Neural cell (in vitro differentiated cells): ENCODE results near the gene DIAPH2. TPM values are rescaled to one million over a fixed set of nuclear protein-coding genes. Genes with fewer than 3 reads are reported as not detected.

Experiments used
- H2AFZ ChIP-seq: fragments of 200-600, 300-800 bp; sonication (generic), shearing (Covaris generic); 2 replicates; pipeline ENCODE4 v1.6.0; 2014; ENCODE audit warnings: low read depth, mild to moderate bottlenecking, antibody characterized with exemption, low read length, moderate library complexity
- H3F3A ChIP-seq: fragments of 200-600 bp; shearing (Covaris generic); 2 replicates; pipeline ENCODE4 v1.6.1; 2016; ENCODE audit warnings: mild to moderate bottlenecking, moderate library complexity, mixed read lengths, antibody characterized with exemption, low read length; ENCODE audit not compliant: insufficient read depth, poor library complexity, severe bottlenecking
- H3K27ac ChIP-seq: fragments of 200-600, 300-800 bp; sonication (generic), shearing (Covaris generic); 2 replicates; pipeline ENCODE4 v1.5.1; 2014; ENCODE audit warnings: mild to moderate bottlenecking, low read length, moderate library complexity
- H3K27me3 ChIP-seq: fragments of 300-800, 200-600 bp; sonication (generic), shearing (Covaris generic); 2 replicates; pipeline ENCODE4 v1.6.0; 2014; ENCODE audit warnings: mild to moderate bottlenecking, low read depth, low read length, moderate library complexity; ENCODE audit not compliant: insufficient read depth
- H3K36me3 ChIP-seq: fragments of 300-800, 200-600 bp; sonication (generic), shearing (Covaris generic); 2 replicates; pipeline ENCODE4 v1.5.1; 2014; ENCODE audit warnings: mild to moderate bottlenecking, antibody characterized with exemption, low read length, moderate library complexity; ENCODE audit not compliant: insufficient read depth
- H3K4me2 ChIP-seq: fragments of 300-800, 200-600 bp; sonication (generic), shearing (Covaris generic); 2 replicates; pipeline ENCODE4 v1.6.0; 2014; ENCODE audit warnings: mild to moderate bottlenecking, low read length
- H3K4me3 ChIP-seq: fragments of 300-800, 200-600 bp; sonication (generic), shearing (Covaris generic); 2 replicates; pipeline ENCODE4 v1.5.1; 2014; ENCODE audit warnings: mild to moderate bottlenecking, low read length, moderate library complexity
- H3K79me2 ChIP-seq: fragments of 200-600 bp; shearing (Covaris generic); replicated peaks from 2 replicates; pipeline ENCODE4 v1.6.0; 2014; ENCODE audit warnings: mild to moderate bottlenecking, low read length, moderate library complexity; ENCODE audit not compliant: insufficient read depth
- H3K9ac ChIP-seq: fragments of 300-800, 200-600 bp; sonication (generic), shearing (Covaris generic); 2 replicates; pipeline ENCODE4 v1.6.1; 2016; ENCODE audit warnings: mild to moderate bottlenecking, low read length, mixed read lengths
- H3K9me2 ChIP-seq: fragments of 200-600 bp; shearing (Covaris generic); 2 replicates; pipeline ENCODE4 v1.6.1; 2016; ENCODE audit warnings: mild to moderate bottlenecking, low read length, mixed read lengths; ENCODE audit not compliant: insufficient read depth
- H3K9me3 ChIP-seq: fragments of 200-600, 300-800 bp; sonication (generic), shearing (Covaris generic); 2 replicates; pipeline ENCODE4 v1.6.1; 2016; ENCODE audit warnings: mild to moderate bottlenecking, mixed run types, low read length, moderate library complexity, mixed read lengths
- H4K20me1 ChIP-seq: fragments of 200-600 bp; shearing (Covaris generic); 2 replicates; pipeline ENCODE4 v1.6.1; 2016; ENCODE audit warnings: mild to moderate bottlenecking, mixed run types; ENCODE audit not compliant: insufficient read depth
- EP300 ChIP-seq: fragments of 450-650 bp; conservative IDR thresholded peaks from 2 replicates; pipeline ENCODE4 v1.6.1; 2014; ENCODE audit warnings: antibody characterized with exemption, mild to moderate bottlenecking, moderate library complexity; ENCODE audit not compliant: poor library complexity, severe bottlenecking
- EZH2 ChIP-seq: fragments of 200-600, 300-800 bp; shearing (Covaris generic), sonication (generic); IDR thresholded peaks from 2 replicates; pipeline ENCODE4 v1.6.1; 2014; ENCODE audit warnings: antibody characterized with exemption, low read length, borderline replicate concordance, mild to moderate bottlenecking; ENCODE audit not compliant: insufficient read depth, poor library complexity, severe bottlenecking
- MXI1 ChIP-seq: fragments of 450-650 bp; conservative IDR thresholded peaks from 2 replicates; pipeline ENCODE4 v1.6.1; 2014; ENCODE audit warnings: antibody characterized with exemption, mild to moderate bottlenecking; ENCODE audit not compliant: poor library complexity, severe bottlenecking
- POLR2AphosphoS5 ChIP-seq: IDR thresholded peaks from 2 replicates; pipeline ENCODE4 v1.6.1; 2012
- RAD21 ChIP-seq: fragments of 450-650 bp; conservative IDR thresholded peaks from 2 replicates; pipeline ENCODE4 v1.6.1; 2014; ENCODE audit warnings: antibody characterized with exemption, mild to moderate bottlenecking, moderate library complexity
- SMC3 ChIP-seq: fragments of 450-650 bp; conservative IDR thresholded peaks from 2 replicates; pipeline ENCODE4 v1.6.1; 2014; ENCODE audit warnings: antibody characterized with exemption, mild to moderate bottlenecking, moderate library complexity; ENCODE audit not compliant: poor library complexity
- TAF1 ChIP-seq: IDR thresholded peaks from 2 replicates; pipeline ENCODE4 v1.6.1; 2012; ENCODE audit warnings: low read depth
- polyA plus RNA-seq: library from polyadenylated mRNA; depleted of rRNA; stranded (reverse); fragments of >200 nt; gene quantifications from 2 replicates; pipeline ENCODE4 v1.2.3, GENCODE V29; 2014
- TF ChIP-seq, protein P1 (sequence below): fragments of 450-650 bp; IDR thresholded peaks from 2 replicates; pipeline ENCODE4 v1.5.1; 2014; ENCODE audit warnings: antibody characterized with exemption, mild to moderate bottlenecking, moderate library complexity; ENCODE audit not compliant: poor library complexity, severe bottlenecking
- TF ChIP-seq, protein P2 (sequence below): IDR thresholded peaks from 2 replicates; pipeline ENCODE4 v1.6.1; 2012; ENCODE audit warnings: borderline replicate concordance

Gene DIAPH2
- polyA plus RNA-seq, 1 donor from 2014 or later: 0.07 TPM

DNA sequence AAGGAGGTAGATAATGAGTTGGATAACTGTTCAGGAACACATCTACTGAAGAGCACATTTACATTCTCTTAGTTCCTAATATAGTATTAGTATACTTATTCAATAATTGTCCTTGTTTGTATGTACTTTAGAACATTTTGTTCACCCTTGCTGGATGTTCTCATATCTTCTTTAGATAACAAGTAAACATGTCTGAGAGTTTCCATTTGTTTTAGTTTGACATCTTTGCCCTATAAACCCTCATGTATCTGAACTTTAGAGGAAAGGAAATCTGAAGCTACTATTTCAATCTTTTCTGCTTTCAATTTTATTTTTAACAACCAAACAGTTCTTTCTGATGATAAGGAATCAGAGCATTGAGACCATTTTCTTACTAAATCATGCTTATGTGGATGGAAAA lies 717.7 kb downstream of the DIAPH2 start:
- no peak overlapping the region for H3K27ac ChIP-seq

DNA sequence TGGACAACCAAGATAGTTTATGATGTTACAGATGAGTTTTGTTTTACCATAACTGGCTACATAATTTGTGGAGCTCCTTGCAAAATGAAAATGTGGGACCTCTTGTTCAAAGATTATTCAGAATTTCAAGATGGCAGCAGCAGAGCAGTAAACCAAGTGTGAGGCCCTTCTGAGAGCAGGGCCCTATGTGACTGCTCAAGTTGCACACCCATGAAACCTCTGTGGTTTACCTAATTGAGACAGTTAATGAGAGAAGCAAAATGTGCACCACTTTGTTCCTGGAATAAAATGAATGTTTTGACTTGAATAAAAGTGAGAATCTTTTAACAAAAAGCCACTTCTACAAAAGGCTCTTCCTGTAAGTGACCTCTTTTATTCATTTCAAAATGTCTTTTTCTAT lies 718.3 kb downstream of the DIAPH2 start:
- H3K36me3 ChIP-seq: no peaks in the 10 kb centered on the region
- no peak overlapping the region for H3K9ac ChIP-seq
- no peaks in the 10 kb centered on the region for H3F3A ChIP-seq
- H3K79me2 ChIP-seq: no peaks in the 10 kb centered on the region
- no peak overlapping the region for H2AFZ ChIP-seq
- H3K9me3 ChIP-seq: no peaks in the 10 kb centered on the region
- H4K20me1 ChIP-seq: no peaks in the 10 kb centered on the region
- no peak overlapping the region for H3K4me3 ChIP-seq
- TF ChIP-seq, protein P1, sequence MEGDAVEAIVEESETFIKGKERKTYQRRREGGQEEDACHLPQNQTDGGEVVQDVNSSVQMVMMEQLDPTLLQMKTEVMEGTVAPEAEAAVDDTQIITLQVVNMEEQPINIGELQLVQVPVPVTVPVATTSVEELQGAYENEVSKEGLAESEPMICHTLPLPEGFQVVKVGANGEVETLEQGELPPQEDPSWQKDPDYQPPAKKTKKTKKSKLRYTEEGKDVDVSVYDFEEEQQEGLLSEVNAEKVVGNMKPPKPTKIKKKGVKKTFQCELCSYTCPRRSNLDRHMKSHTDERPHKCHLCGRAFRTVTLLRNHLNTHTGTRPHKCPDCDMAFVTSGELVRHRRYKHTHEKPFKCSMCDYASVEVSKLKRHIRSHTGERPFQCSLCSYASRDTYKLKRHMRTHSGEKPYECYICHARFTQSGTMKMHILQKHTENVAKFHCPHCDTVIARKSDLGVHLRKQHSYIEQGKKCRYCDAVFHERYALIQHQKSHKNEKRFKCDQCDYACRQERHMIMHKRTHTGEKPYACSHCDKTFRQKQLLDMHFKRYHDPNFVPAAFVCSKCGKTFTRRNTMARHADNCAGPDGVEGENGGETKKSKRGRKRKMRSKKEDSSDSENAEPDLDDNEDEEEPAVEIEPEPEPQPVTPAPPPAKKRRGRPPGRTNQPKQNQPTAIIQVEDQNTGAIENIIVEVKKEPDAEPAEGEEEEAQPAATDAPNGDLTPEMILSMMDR: no peak
- TF ChIP-seq RAD21 (no peak), EP300 (no peak), SMC3 (no peak), EZH2 (no peak), TAF1 (no peak), POLR2AphosphoS5 (no peak), MXI1 (no peak)
- TF ChIP-seq, protein P2, sequence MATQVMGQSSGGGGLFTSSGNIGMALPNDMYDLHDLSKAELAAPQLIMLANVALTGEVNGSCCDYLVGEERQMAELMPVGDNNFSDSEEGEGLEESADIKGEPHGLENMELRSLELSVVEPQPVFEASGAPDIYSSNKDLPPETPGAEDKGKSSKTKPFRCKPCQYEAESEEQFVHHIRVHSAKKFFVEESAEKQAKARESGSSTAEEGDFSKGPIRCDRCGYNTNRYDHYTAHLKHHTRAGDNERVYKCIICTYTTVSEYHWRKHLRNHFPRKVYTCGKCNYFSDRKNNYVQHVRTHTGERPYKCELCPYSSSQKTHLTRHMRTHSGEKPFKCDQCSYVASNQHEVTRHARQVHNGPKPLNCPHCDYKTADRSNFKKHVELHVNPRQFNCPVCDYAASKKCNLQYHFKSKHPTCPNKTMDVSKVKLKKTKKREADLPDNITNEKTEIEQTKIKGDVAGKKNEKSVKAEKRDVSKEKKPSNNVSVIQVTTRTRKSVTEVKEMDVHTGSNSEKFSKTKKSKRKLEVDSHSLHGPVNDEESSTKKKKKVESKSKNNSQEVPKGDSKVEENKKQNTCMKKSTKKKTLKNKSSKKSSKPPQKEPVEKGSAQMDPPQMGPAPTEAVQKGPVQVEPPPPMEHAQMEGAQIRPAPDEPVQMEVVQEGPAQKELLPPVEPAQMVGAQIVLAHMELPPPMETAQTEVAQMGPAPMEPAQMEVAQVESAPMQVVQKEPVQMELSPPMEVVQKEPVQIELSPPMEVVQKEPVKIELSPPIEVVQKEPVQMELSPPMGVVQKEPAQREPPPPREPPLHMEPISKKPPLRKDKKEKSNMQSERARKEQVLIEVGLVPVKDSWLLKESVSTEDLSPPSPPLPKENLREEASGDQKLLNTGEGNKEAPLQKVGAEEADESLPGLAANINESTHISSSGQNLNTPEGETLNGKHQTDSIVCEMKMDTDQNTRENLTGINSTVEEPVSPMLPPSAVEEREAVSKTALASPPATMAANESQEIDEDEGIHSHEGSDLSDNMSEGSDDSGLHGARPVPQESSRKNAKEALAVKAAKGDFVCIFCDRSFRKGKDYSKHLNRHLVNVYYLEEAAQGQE: no peak
- no peak overlapping the region for H3K27ac ChIP-seq
- no peaks in the 10 kb centered on the region for H3K9me2 ChIP-seq
- no peaks in the 10 kb centered on the region for H3K27me3 ChIP-seq
- no peak overlapping the region for H3K4me2 ChIP-seq

More for the DNA sequence above, 717.7 kb downstream of the DIAPH2 start:
- Histone ChIP-seq H3K9me2 (no peaks in the 10 kb centered on the region), H2AFZ (no peak overlapping the region), H3K36me3 (no peaks in the 10 kb centered on the region), H3K9ac (no peak overlapping the region), H3K79me2 (no peaks in the 10 kb centered on the region), H4K20me1 (no peaks in the 10 kb centered on the region), H3K27me3 (no peaks in the 10 kb centered on the region), H3K4me2 (no peak overlapping the region), H3F3A (no peaks in the 10 kb centered on the region), H3K9me3 (no peaks in the 10 kb centered on the region), H3K4me3 (no peak overlapping the region)
- TF ChIP-seq, protein P1: no peak
- TF ChIP-seq EP300 (no peak), EZH2 (no peak), MXI1 (no peak), POLR2AphosphoS5 (no peak)
- TF ChIP-seq, protein P2: no peak
